SK-N-SH treated with all-trans-retinoic acid at 6 μM for 48 hours (cell line): ENCODE results near the gene COPG2.

Experiments
- ATAC-seq: fragments of 200-7000 bp; cut with Tn5 transposase; 3 replicates; pipeline ENCODE4 v1.9.1; 2020; ENCODE audit warnings: mild to moderate bottlenecking, moderate library complexity
- ARNTL ChIP-seq: fragments of 450-650 bp; formaldehyde crosslinking; IDR thresholded peaks from 2 replicates; pipeline ENCODE4 v1.5.0; 2020; ENCODE audit warnings: low read depth, mild to moderate bottlenecking, moderate library complexity, borderline replicate concordance
- BACH2 ChIP-seq: fragments of 250-450 bp; sonication (Bioruptor Pico); IDR thresholded peaks from 2 replicates; pipeline ENCODE4 v1.9.0; 2021; ENCODE audit warnings: mild to moderate bottlenecking, borderline replicate concordance
- CREB5 ChIP-seq: fragments of 250-450 bp; sonication (Bioruptor Pico); IDR thresholded peaks from 2 replicates; pipeline ENCODE4 v1.5.1; 2020; ENCODE audit warnings: low read depth, mild to moderate bottlenecking, moderate library complexity
- CSRNP3 ChIP-seq: fragments of 250-450 bp; sonication (Bioruptor Pico); IDR thresholded peaks from 2 replicates; pipeline ENCODE4 v1.5.1; 2021; ENCODE audit warnings: mild to moderate bottlenecking, moderate library complexity
- ESRRG ChIP-seq: fragments of 250-450 bp; sonication (Bioruptor Pico); IDR thresholded peaks from 2 replicates; pipeline ENCODE4 v1.6.1; 2021; ENCODE audit warnings: mild to moderate bottlenecking
- GLIS3 ChIP-seq: fragments of 250-450 bp; sonication (Bioruptor Pico); IDR thresholded peaks from 2 replicates; pipeline ENCODE4 v1.5.0; 2020; ENCODE audit warnings: mild to moderate bottlenecking, moderate library complexity
- ISL1 ChIP-seq: fragments of 250-450 bp; sonication (Bioruptor Pico); IDR thresholded peaks from 2 replicates; pipeline ENCODE4 v2.1.2; 2022; ENCODE audit warnings: mild to moderate bottlenecking, moderate library complexity
- OSR1 ChIP-seq: fragments of 250-450 bp; sonication (Bioruptor Pico); IDR thresholded peaks from 2 replicates; pipeline ENCODE4 v1.8.0; 2022; ENCODE audit warnings: moderate library complexity, mild to moderate bottlenecking, inconsistent platforms
- PATZ1 ChIP-seq: fragments of 250-450 bp; sonication (Bioruptor Pico); IDR thresholded peaks from 2 replicates; pipeline ENCODE4 v1.8.0; 2020; ENCODE audit warnings: mild to moderate bottlenecking, moderate library complexity, borderline replicate concordance
- POU6F1 ChIP-seq: fragments of 250-450 bp; sonication (Bioruptor Pico); IDR thresholded peaks from 2 replicates; pipeline ENCODE4 v1.8.0; 2021; ENCODE audit warnings: low read depth, mild to moderate bottlenecking, moderate library complexity, borderline replicate concordance
- PPARA ChIP-seq: fragments of 250-450 bp; sonication (Bioruptor Pico); IDR thresholded peaks from 2 replicates; pipeline ENCODE4 v1.5.0; 2020; ENCODE audit warnings: mild to moderate bottlenecking, borderline replicate concordance
- RARB ChIP-seq: fragments of 250-450 bp; sonication (Bioruptor Pico); IDR thresholded peaks from 2 replicates; pipeline ENCODE4 v1.8.0; 2021; ENCODE audit warnings: mild to moderate bottlenecking, moderate library complexity
- SNAI2 ChIP-seq: fragments of 250-450 bp; sonication (Bioruptor Pico); IDR thresholded peaks from 2 replicates; pipeline ENCODE4 v1.5.0; 2020; ENCODE audit warnings: mild to moderate bottlenecking, moderate library complexity
- TCF4 ChIP-seq: fragments of 250-450 bp; sonication (Bioruptor Pico); IDR thresholded peaks from 2 replicates; pipeline ENCODE4 v1.8.0; 2021; ENCODE audit warnings: mild to moderate bottlenecking, moderate library complexity, borderline replicate concordance
- TSHZ2 ChIP-seq: fragments of 250-450 bp; sonication (Bioruptor Pico); IDR thresholded peaks from 2 replicates; pipeline ENCODE4 v1.5.0; 2020; ENCODE audit warnings: mild to moderate bottlenecking, moderate library complexity
- ZC3H10 ChIP-seq: fragments of 250-450 bp; sonication (Bioruptor Pico); IDR thresholded peaks from 2 replicates; pipeline ENCODE4 v1.5.1; 2021; ENCODE audit warnings: mild to moderate bottlenecking, moderate library complexity
- ZFP30 ChIP-seq: fragments of 450-650 bp; formaldehyde crosslinking; IDR thresholded peaks from 2 replicates; pipeline ENCODE4 v1.5.0; 2022; ENCODE audit warnings: mild to moderate bottlenecking, moderate library complexity
- ZNF565 ChIP-seq: fragments of 450-650 bp; formaldehyde crosslinking; conservative IDR thresholded peaks from 2 replicates; pipeline ENCODE4 v1.5.0; 2020; ENCODE audit warnings: low read depth, mild to moderate bottlenecking, moderate library complexity
- ZNF70 ChIP-seq: fragments of 450-650 bp; formaldehyde crosslinking; IDR thresholded peaks from 2 replicates; pipeline ENCODE4 v1.5.0; 2020; ENCODE audit warnings: mild to moderate bottlenecking, moderate library complexity
- ZNF8 ChIP-seq: fragments of 450-650 bp; formaldehyde crosslinking; IDR thresholded peaks from 2 replicates; pipeline ENCODE4 v1.5.0; 2020; ENCODE audit warnings: mild to moderate bottlenecking, moderate library complexity

Gene COPG2

GRCh38 chr7:130500910-130501309 lies 167.6 kb downstream of the COPG2 start:
- ATAC-seq: no peak
- TF ChIP-seq ESRRG: no peak
- no peak for TF ChIP-seq SNAI2 (CRISPR knock-in tag)
- no peak for TF ChIP-seq CREB5
- no peak for TF ChIP-seq ARNTL (CRISPR knock-in tag)
- no peak for TF ChIP-seq PATZ1 (CRISPR knock-in tag)
- TF ChIP-seq RARB: no peak
- TF ChIP-seq ZNF8 (CRISPR knock-in tag): no peak
- TF ChIP-seq ZNF70: no peak
- TF ChIP-seq TCF4 (CRISPR knock-in tag): no peak
- TF ChIP-seq BACH2 (CRISPR knock-in tag): no peak
- TF ChIP-seq ZFP30 (CRISPR knock-in tag): no peak
- no peak for TF ChIP-seq ISL1 (CRISPR knock-in tag)
- TF ChIP-seq GLIS3: no peak
- TF ChIP-seq ZC3H10: no peak
- TF ChIP-seq ZNF565: no peak
- TF ChIP-seq OSR1: no peak
- TF ChIP-seq CSRNP3: no peak
- TF ChIP-seq, all 23 proteins: peak for 0

- no peak for ATAC-seq
- TF ChIP-seq TSHZ2 (CRISPR knock-in tag): no peak
- TF ChIP-seq GLIS3: no peak
- no peak for TF ChIP-seq ZFP30 (CRISPR knock-in tag)
- TF ChIP-seq PPARA (CRISPR knock-in tag): no peak
Observed at GRCh38 chr7:130500463-130500862, 168.1 kb downstream of the COPG2 start.

GRCh38 chr7:130494431-130494858 lies 174.1 kb downstream of the COPG2 start:
- TF ChIP-seq ESRRG (no peak), POU6F1 (CRISPR knock-in tag) (no peak), ISL1 (CRISPR knock-in tag) (no peak), ZC3H10 (no peak), GLIS3 (no peak), SNAI2 (CRISPR knock-in tag) (no peak), TSHZ2 (CRISPR knock-in tag) (no peak), ZNF565 (no peak), OSR1 (no peak), RARB (no peak), CSRNP3 (no peak), PPARA (CRISPR knock-in tag) (no peak)
- ATAC-seq: no peak
